Frontal cortex (tissue), 4 donors: Measurements from ENCODE around the gene C2CD3. TPM values are rescaled to one million over a fixed set of nuclear protein-coding genes. Genes with fewer than 3 reads are reported as not detected.
"Not testable (repeated sequence)": the region's sequence is repeated elsewhere in the genome, so short reads cannot be mapped to it uniquely, and the experiment has no call there.

Source experiments
- DNase-seq, 2 donors: peaks; one replicate each; pipeline ENCODE4 v3.0.0; 2012; ENCODE audit warnings: low spot score in 2 of 2
- FAIRE-seq: peaks from 2 replicates; lab custom pipeline; 2012; peaks lifted over from hg19 to GRCh38; lab: Jason Lieb, UNC
- total RNA-seq: library from RNA; depleted of rRNA; stranded (reverse); fragments of >200 nt; gene quantifications from one replicate; pipeline ENCODE4 v1.2.3, GENCODE V29; 2014
- donor health status: control.
- donor health status: control.
- donor health status: control.

Gene C2CD3
- total RNA-seq, 1 donor from 2014 or later = 11.8 TPM

DNA sequence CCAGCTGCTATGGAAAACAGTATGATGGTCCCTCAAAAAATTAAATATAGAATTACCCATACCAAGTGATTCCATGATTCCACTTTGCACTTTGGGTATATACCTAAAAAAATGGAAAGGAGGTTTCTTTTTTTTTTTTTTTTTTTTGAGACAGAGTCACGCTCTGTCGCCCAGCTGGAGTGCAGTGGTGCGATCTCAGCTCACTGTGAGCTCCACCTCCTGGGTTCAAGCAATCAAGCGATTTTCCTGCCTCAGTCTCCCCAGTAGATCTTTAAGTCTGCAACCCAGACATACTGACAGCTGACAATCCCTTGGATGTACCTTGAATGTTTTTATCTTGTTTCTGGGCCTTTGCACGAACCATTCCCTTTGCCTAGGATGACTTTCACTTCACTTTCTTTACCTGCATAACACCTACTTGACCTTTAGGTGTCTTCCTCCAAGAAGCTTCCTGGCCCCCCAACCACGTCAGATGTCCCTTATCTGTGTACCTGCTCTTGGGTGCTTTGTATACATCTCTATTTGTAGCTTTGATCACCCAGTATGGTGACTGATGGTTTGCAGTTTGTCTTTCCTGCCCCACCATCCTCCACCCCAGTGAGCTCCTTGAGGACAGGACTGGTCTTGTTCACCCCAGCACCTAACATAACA, 173.6 kb downstream of the C2CD3 start:
- FAIRE-seq (no peak), DNase-seq (no peak)

DNA sequence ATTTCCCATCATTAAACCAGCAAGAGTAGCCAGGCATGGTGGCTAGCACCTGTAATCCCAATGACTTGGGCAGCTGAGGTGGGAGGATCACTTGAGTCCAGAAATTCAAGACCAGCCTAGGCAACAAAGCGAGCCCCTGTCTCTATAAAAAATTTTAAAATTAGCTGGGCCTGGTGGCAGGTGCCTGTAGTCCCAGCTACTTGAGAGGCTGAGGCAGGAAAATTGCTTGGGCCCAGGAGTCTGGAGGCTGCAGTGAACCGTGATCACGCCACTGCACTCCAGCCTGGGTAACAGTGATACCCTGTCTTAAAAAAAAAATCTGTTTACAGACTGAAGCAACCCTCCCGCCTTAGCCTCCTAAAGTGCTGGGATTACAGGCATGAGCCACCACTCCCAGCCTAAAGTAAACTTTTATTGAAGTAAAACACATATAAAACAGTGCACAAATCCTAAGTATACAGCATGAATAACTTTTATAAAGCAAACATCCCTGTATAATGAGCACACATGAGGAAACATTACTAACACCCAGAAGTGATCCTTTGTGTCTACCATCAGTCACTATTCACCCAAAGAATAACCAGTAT, 174.5 kb downstream of the C2CD3 start:
- FAIRE-seq = no peak

DNA sequence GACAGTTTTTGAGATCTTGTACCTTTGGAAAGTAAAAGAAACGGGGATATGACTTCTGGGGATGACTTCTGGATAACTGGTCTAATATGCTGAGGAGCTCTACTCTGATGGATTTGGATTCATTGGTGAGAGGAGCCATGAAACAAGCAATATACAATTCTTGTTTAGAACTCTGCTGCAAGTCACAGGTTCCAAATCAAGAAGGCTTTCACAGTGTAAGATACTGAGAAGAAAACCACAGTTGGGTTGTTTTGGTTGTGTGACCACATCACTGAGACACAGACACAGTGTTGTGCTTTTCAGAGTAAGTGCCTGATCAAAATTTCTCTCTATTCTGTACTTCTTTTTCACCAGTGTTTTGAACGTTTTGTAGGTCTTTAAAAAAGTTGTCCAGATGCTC, 175.1 kb downstream of the C2CD3 start:
- DNase-seq = no peak
- FAIRE-seq = no peak

More for the DNA sequence above, 174.5 kb downstream of the C2CD3 start:
- no peak for DNase-seq

DNA sequence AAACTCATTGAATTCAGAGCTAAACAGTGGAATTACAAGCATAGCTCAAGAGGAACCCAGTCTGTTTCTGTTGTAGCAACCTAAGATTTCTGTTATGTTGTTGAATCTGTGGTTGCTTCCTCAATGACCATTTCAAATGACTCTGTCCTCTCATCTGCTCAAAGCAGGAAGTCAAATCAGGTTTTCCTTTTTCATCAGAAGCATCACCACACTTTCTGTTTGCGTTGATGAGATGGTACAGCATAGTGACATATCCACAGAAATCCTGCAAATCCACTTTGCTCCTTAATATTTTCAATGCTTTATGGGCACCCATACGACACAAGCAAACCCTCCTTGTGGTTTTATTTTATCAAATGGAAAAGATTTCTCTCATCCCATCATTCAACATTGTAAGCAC, 175.6 kb downstream of the C2CD3 start:
- DNase-seq (no peak), FAIRE-seq (no peak)

DNA sequence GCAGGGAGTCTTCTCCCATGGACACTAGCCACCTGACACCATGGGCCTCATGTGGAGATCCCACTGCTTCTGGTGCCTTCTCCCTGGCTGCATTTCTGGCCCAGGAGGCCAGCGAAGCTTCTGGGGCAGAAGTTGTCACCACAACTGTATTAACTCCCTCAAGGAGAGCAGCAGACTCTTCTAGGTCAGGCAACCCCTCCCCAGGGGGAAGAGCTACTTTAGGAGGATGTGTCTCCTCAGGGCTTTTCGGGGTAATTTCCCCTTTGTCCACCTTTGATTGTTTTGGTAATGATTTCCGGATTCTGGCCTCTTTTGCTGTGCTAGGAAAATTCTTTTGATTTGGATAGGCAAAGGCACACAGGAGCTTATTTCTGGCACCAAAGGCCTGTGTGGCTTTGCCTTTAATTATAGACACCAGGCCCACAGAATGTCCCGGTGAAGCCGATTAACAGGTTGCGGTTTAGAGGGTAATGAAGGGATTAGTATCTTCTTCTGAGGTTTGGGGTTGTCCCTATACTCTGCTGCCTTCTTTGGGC, 179.3 kb downstream of the C2CD3 start:
- FAIRE-seq (no peak), DNase-seq (no peak)

DNA sequence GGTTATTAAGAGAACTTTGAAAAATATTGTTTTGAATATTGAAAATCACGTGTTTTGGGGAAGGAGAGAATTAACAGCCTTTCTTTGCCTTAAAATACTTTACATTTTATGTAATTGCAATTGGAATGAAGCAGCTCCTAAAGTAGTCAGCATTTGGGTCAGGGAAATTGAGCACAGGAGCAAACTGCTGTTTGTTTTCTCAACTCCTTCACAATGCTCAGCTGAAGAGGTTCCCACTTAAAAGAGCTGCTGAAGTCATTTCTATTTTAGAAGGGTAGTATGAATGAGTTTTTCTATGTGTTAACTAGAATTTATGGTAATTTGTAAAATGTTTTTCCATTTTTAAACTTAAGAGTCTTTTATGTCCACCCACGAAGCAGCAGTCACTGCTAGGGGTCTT, 180.1 kb downstream of the C2CD3 start:
- DNase-seq (no peak), FAIRE-seq (no peak)

DNA sequence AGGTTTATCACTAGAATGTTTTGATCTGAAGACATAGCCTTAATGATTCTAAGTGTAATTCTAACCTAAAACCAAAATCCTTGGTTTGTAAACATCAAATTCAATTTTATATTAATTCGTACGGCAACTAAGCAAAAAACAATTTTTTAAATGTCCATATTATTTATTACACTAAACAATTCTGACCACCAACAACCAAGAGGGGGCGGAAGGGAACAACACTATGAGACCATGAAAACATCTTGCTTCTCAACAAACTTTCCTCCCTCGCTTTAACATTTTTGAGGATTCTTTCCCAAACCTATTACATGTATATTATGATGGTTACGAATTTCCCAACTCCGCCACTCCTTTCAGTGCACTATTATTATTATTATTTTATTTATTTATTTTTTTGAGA, 181.6 kb downstream of the C2CD3 start:
- FAIRE-seq (no peak), DNase-seq (no peak)

DNA sequence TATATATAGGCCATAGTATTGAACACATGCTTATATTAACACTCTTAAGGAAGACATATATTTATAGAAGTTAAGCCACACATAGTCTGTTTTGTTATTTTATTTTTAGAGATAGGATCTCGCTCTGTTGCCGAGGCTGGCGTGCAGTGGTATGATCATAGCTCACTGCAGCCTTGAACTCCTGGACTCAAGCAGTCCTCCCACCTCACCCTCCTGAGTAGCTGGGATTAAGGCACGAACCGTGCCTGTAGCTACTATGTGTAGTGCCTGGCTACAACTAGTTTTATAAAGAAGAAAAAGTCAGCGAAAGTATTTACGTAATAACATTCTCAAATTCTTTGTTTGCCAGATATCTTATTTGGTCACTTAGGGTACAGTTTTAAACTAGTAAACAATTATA, 182.6 kb downstream of the C2CD3 start:
- DNase-seq (no peak), FAIRE-seq (no peak)

DNA sequence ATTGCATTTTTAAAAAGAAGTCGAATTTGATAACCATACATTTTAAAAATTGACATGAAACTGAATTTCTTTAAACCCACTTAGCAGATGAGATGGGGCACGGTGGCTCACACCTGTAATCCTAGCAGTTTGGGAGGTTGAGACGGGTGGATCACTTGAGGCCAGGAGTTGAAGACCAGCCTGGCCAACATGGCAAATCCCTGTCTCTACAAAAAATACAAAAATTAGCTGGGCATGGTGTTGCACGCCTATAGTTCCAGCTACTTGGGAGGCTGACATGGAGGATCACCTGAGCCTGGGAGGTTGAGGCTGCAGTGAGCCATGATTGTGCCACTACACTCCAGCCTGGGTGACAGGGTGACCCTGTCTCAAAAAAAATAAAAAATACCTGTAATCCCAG, 185.1 kb downstream of the C2CD3 start:
- DNase-seq = not testable (repeated sequence)

DNA sequence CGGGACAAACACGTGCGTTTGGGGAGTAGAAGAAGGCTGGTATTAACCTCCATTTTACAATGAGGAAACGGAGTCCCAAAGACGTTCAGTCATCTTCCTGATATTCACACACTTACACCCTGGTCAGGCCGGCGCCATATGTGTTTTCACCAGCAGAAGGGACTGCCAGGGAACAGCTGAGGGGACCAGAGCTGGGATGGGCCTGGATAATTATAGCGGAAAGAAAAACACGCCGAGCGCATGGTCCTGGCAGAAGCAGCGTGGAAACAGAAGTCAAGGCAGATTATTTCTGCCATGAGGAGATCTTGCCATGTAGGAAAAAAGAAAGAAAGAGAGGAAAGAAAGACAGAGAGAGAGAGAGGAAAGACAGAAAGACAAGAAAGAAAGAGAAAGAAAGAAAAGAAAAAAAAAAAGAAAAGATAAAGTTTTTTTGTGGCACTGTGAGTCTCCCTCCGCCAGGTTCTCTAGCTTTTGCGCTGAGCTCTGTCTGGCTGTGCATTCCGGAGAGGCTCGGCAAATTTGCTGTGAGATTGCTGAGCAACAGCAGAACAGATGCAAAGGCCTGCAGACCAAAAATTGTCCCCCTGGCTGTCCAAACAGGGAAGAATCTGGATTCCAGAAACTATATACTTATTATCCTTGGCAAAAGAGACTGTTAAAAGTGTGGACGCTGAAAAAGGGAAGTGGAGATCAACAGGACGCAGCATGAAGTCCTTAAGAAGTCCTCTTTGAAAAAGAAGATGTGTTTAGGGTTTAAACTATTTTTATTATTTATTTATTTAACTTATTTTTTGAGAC, 186.9 kb downstream of the C2CD3 start:
- FAIRE-seq (no peak), DNase-seq (no peak)

More for the DNA sequence above, 185.1 kb downstream of the C2CD3 start:
- not testable (repeated sequence) for FAIRE-seq

DNA sequence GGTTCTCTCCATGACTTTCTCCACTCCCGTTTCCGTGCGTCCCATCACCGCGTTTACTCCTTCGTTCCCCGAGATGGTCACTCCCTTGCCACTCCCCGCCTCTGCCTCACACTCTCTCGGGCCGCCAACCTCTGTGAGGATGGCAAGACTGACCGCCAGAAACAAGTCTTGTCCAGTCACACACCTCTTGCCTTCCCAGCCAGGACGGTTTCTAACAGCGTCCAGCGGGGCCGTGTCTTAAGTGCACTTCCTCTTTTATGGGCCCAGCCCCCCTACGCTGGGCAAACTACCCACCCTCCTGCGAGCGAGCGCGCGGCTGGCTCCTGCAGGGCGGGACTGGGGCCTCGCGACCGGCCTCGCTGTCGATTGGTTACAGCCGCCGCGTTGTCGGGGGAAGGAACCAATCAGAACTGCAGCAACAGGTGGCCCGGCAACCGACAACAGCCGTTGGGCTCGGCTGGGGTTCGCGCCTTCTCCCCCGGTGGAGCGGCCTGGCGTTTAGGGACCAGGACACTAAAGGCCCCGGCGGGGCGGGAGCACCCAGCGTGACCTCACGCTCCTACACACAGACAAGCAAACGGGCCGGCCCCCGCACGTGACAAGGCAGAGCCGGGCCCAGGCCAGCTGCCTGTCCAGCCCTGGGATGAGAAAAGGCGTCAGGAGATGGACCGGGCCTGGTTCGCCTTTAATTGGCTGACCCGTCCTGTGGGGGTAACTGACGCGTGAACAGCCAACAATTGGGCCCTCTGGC, 187.6 kb downstream of the C2CD3 start:
- peak; percentile 95 to 97 for DNase-seq
- FAIRE-seq = no peak

DNA sequence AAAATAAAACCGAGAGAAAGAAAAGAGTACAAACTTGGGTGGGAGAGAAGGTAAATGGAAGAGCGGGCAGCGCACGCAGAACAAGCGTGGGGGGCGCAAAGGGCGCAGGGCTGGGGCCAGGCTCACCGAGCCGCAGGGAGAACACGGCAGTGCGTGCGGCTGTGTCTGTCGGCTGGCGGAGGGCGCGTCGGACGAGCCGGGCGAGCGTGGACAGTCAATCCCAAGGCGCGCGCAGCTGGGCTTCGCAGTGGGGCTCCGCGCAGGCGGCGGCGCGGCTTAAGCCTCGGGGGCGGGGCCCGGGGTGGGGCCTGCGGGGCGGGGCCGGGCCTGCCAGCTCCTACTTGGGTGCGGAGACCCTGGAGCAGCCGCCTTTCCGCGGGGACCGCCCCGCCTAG, 188.2 kb downstream of the C2CD3 start, which contains the start of gene UCP2:
TSS of gene UCP2 (minus strand) at position 249 of the 395 bp plus-strand sequence. CDS start 4,465 bp downstream, outside the sequence.
- DNase-seq (peak; percentile 78 to 82), FAIRE-seq (no peak)

DNA sequence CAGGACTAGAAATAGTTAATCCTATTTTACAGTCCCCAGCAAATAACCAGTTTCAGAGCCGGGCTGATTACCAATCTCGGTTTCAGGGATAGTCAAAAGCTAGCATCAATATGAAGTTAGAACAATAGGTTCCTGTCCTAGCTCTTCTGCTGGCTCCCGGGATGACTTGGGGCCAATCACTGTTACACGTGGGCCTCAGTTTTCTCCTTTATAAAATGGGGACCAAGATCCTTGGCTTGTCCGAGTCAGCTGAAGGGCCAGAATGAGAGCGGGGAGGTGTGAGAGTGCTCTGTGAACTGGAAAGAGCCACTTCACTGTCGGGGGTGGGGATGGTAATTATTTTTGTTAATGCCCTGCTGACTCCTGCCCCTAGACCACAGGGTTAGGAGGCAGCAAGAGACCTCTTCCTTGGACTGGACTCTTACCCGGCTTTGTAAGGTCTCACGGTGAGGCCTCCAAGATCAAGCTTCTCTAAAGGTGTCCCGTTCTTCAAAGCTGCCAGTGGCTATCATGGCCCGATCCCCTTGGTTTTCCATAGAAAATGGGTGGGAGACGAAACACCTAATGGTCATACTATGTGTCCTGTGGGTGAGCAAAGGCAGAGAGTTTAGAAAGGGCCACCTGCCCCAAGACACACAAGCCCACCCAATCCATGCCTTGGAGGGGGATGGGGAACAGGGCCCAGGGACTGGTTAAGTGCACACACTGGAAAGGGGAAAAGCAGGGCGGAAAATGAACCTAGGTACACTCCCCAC, 189.6 kb downstream of the C2CD3 start:
- no peak for FAIRE-seq
- no peak for DNase-seq

DNA sequence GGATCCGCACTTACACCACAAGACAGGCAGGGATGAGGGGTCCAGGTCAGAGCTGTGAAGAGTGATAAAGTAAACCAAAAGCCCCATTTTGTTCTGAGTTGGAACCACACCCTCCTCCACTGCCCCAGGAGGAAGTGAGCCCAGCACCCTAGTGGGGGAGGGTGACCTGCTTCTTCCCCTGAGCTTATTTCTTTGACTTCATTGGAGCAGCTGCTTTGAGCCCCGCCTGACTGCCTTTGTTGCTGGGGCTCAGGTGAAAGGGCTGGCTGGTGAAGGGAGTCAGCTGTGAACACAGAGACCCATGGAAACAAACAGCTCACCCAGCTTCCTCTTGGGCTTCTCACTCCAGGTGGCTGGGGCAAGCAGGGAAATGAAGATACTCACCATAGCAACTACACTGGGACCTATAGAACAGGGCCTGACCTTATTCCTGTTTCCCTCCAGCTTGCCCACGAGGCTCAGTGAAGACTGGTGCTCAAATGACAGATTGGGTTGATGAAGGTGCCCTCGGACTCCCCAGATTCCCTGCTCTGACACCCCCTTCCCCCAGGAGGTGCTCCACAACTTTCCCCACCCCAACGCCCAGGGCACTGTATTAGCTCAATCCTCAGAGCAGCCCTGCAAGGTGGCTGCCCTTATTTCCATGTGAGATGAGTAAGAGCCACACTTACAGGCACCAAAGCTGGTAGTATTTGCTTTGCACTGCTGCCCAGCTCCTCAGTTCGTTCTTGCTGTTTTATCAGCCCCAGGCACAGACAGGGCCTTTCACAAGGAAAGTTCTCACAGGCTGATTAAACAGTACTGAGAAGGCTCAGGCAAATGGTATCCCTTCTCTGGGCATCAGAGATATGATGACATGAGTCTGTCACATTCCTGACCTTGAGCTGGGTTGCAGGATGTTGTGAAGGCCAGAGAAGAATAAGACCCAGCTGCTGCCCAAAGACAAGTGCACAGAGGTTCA, 190.5 kb downstream of the C2CD3 start:
- DNase-seq (no peak), FAIRE-seq (no peak)

DNA sequence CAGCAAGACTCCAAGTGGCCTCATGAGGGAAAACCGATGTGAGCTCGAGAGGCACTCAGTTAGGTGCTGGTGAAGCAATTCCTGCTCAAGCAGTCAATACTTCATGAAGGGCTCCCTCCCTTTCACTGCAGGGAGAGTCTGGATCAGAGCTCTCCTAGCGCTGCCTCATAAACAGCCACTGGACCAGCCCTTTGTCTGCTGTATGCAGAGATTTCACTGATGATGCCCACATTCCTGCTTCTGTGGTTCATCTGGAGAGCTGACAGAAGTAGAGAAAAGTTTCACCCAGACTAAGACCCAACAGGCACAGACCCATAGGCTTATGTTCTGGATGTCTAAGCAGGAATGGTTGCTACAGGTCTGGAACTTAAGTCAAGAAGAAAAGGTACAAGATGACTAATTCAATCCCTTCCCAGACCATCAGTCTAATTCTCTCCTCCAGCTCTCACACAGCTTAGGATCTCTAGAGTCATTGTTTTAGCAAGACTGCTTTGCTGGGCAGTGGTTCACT, 192.2 kb downstream of the C2CD3 start:
- FAIRE-seq (no peak), DNase-seq (no peak)

DNA sequence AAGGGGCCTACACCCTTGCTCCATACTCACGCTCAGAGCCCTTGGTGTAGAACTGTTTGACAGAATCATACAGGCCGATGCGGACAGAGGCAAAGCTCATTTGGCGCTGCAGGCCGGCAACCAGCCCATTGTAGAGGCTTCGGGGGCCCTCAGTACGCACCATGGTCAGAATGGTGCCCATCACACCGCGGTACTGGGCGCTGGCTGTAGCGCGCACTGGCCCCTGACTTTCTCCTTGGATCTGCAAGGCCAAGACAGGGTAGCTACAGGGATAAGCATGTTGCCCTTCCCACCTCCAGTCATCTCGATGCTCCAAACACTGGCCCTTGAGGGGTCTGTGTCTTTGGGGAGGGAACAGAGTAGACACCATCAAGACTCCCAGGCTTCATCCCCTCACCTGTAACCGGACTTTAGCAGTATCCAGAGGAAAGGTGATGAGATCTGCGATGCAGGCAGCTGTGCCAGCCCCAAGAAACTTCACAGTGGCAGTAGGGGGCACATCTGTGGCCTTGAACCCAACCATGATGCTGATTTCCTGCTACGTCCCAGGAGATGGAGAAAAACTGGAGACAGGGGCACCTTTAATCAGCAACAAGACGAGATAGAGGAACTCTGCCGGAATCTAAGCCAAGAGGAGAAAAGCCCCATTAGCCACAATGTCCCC, 192.8 kb downstream of the C2CD3 start:
- FAIRE-seq (no peak), DNase-seq (no peak)

DNA sequence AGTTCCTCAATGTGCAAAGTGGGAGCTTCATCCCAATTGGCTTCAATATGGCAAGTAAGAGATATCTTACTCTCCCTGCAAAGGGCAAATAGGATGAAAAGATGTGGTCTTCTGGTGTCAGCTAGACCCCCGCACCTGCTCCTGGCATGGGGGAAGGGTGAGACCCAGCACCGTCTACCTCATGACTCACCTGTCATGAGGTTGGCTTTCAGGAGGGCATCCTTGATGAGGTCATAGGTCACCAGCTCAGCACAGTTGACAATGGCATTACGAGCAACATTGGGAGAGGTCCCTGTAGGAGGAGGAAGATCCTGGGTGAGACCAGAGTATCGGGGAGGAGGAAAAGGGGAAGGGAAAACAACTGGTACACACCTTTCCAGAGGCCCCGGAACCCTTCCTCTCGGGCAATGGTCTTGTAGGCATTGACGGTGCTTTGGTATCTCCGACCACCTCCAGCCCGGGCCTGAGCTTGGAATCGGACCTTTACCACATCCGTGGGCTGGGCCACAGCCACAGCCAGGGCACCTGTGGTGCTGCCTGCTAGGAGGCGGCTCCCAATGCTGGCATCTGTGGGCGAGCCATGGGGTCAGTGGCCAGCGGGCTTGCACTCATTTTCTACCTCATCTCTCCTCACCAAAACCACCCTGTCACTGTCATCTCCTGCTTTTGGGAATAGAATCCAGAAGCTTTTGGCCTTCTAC, 194.2 kb downstream of the C2CD3 start:
- DNase-seq (no peak), FAIRE-seq (no peak)
